ENCODE results near the gene PRKCA.

PRKCA gene

DNA sequence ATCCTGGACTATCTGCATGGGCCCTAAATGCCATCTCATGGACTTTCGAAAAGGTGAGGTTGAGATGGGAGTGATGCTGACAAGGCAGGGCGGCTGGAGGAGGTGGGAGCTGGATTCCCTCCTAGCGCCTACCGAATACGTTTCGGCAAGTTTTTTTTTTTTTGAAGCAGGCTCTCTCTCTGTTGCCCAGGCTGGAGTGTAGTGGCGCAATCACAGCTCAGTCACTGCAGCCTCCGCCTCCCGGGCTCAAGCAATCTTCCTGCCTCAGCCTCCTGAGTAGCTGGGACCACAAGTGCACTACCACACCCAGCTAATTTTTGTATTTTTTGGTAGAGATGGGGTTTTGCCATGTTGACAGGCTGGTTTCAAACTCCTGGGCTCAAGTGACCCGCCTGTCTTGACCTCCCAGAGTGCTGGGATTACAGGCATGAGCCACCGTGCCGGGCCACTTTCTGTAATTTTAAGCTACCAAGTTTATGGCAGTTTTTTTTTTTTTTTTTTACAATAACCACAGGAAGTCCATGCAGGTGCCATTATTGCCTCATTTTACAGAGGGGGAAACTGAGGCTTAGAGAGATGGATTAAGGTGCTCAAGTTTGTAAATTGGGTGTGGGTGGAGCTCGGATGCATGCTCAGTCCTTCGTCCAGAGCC is 246.4 kb downstream of the PRKCA start:
- DNase-seq, result peak; percentile 53

DNA sequence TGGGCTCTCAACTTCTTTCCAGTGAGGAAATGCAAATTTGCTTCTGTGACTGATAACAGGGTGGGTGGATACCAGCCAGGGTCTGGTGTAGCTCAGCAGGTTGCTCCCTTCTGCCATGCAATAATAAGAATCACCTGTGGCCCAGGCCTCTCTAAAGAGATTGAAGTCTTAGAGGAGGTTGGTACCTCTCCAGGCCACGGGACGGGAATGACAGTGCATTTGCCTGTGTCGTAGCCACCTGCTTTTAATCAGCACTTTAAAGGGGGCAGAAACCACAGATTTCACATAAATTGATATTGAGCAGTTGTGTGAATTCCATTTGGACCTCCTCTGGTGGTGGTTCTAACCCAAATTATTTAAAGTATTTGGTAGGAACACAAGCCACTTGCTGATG is 246.9 kb downstream of the PRKCA start:
- DNase-seq, result peak; percentile 97

DNA sequence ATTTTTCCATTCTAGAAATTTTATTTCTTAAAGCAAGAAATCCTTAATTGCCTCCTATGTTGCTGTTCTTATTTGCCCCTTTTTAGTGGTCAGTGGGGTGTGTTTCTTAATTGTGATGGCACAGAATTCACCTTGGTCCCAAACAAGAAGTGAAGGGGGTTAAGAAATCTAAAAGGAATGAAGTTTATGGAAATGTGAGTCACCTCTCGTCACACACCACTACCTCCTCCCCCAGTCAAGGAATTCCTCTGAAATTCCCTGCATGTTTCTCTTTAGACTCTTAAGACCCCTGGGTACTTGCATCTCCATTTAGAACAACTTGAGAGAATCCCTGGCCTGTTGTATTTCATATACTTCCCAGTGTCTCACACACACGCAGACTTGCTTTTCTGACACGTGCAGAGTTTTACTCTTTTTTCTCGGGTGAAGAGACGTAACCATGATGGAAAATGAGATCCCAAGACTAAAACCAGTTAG is 247.4 kb downstream of the PRKCA start:
- DNase-seq, result peak; percentile 98

DNA sequence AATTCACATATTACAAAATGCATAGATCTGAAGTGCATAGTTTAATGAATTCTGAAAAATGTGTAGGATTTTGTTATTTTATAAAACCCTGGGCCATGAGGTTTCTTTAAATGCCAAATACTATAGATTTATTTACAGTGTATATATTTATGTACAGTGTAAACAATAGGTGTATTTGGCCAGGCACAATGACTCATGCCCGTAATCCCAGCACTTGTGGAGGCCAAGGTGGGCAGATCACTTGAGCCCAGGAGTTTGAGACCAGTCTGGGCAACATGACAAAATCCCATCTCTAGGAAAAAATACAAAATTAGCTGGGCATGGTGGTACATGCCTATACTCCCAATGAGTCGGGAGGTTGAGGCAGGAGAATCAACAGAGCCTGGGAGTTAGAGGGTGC is 249.4 kb downstream of the PRKCA start:
- no peak for DNase-seq

DNA sequence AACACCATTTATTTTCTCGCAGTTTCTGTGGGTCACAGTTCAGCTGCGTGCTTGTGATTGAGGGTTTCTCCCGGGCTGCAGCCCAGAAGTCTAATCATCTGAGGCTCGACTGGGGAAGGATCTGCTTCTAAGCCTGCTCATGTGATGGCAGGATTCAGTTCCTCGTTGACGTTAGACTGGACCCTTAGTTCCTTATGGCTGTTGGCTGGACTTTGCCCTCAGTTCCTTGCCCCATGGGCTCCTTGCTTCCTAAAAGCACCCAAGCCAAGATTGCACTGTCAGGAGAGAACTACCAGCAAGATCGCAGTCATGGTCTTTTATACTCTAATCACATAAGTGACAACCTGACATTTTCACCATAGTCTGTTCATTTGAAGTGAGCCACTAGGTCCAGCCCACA is 250.0 kb downstream of the PRKCA start:
- no peak for DNase-seq

DNA sequence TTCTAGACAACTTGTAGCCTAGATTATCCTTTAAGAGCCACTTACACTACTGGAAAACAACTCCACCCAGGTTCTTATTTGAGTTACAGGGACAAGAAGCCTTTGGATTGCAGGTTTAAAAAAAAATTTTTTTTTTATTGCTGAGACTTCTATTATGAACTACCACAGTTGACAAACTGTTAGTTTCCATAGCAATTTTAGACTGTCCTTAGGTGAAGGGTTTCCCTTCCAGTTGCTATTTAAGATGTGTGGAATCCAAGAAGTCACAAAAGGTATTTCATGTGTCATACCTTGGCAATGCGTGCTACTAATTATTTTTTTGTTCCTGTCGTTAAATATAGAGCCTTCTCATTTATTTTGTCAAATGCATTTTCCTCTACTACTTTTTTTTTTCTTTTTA is 253.2 kb downstream of the PRKCA start:
- DNase-seq, result no peak

DNA sequence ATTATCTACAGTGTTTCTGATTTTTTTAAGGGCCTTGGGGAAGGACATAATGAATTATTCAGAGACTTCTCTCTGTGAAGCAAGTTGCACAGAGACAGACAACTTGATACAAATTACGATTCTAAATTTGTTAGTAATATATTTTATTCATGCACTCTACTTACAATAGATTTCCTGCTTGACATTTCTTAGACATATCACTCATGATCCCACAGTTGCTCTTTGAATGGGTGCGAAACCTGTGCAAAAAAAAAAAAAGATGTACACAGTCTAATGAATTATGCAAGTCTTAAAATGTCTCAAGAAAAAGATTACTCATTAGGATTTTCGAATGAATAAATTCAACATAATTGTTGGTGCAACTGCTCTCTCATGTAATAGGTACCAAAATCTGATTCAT is 254.8 kb downstream of the PRKCA start:
- no peak for DNase-seq

DNA sequence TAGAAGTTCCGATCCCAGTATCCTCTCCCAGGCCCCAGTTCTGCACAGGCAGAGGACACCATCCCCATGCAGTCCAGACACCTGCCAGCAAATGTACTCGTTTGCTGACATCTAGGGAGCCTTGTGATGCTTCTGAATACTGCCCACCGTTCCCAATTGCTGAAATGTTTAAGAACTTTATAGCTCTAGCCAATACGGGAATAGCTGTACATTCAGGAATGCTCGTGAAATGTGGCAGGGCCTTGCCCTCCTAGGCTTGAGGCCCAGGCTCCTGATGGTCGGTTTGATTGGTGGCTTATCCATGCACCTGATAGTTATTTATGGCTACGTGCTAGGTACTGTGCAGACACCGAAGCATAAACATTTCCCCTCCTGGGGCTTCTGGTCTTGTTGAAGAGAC is 255.5 kb downstream of the PRKCA start:
- no peak for DNase-seq

DNA sequence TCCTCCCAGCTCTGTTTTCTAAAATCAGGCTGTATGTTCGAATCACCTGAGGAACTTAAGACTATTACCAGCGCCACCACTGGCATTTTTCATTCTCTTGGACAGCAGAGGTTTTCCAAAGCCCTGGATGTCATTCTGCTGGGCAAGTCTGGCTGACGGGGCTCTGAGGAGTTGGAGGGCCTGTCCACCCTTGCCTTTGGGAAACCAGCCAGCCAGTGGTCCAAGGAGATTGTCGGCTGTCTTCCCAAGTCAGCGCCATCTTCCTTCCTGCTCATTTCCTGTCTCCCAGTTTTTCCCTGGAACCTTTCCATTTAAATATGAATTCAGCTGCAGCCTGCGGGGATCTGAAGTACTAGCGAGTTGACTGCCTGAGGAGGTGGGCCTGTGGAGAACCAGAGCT is 258.3 kb downstream of the PRKCA start:
- no peak for DNase-seq

DNA sequence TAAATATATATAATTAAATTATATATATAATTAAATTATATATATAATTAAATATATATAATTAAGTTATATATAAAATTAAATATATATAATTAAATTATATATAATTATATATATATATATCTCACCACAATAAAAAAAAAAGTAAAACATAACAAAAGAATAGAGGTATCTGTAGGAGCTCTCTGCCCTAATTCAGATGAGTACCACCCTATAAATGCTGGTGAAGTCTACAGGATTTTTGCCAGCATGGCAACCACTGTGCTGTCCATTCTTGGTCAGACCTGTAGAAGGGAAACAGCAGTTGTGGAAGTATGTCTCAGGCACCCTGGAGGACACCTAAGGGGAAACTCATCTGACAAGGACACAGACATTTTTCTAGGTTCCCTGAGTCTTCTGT is 259.7 kb downstream of the PRKCA start:
- DNase-seq, result no peak

DNA sequence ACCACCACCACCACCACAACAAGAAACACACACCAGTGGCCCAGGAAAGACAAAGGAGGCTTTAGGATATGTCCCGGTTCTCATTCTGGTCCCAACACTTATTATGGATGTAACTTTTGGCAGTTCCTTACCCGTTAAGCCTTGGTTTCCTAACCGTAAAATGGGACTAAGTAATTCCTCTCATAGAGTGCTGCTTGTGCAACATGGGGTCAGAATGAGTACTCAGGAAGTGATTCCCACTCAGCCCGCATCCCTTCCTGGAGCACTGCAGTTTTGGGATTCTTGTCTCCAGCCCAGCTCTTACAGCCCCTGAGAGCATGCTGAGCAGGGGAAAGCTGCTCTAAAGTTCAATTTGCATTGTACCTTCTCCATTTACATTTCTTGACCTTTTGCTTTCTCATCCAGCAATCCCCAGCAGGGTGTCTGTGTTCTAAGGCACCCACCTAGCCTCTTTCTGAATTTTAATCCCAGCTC is 262.6 kb downstream of the PRKCA start:
- peak; percentile 80 for DNase-seq

DNA sequence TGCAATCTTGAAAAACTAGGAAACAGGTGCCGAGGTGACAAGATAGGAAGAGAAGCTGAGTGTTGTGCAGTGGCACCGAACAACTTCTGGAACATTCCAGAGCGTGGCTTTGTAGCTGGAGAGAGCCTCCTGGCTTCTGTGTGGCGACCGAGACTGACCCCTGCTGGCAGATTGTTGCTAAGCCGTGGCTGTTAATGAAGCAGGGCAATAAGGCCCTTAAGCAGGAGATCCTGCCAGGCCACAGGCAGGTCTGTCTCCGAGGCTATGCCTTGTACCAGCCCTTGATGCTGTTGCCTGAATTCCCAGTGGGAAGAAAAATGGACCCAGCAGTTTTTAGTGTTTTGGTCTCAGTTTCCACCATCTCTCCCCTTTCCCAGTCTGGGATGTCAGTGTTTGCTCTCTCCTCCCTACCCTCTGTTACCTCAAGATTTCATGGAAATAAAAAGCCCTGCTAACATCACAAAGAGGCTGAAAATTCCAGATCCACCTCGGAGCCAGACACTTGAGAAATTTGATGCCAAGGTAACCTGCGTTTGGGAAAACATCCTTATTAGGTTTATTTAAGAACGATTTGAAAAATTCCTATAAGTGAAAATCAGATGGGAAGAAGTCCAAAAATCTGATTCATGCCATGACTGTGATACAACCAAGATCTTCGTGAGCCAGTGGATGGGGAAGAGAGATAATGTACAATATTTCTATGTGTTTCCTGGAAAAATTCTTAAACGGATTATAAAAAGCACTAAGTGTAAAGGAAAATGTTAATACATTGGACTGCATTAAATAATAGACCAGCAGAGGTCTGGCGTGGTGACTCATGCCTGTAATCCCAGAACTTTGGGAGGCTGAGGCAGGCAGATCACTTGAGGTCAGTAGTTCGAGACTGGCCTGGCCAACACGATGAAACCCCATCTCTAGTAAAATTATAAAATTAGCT is 265.1 kb downstream of the PRKCA start:
- DNase-seq, result peak; percentile 87

DNA sequence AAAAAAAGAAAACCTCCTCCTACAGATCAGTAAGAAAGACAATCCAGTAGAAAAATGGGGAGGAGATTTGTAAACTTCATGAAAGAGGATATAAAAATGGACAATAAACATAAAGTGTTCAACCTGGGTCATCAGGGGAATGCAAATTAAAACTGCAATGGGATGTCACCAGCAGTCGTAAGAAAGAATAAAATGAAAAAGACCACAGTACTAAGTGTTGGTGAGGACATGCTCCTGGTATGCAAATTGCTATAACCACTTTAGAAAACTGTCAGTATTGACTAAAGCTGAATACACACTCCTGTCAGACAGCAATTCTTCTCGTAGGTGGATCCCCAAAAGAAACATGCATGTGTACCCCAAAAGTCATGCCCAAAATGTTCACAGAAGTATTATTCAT is 267.2 kb downstream of the PRKCA start:
- no peak for DNase-seq

DNA sequence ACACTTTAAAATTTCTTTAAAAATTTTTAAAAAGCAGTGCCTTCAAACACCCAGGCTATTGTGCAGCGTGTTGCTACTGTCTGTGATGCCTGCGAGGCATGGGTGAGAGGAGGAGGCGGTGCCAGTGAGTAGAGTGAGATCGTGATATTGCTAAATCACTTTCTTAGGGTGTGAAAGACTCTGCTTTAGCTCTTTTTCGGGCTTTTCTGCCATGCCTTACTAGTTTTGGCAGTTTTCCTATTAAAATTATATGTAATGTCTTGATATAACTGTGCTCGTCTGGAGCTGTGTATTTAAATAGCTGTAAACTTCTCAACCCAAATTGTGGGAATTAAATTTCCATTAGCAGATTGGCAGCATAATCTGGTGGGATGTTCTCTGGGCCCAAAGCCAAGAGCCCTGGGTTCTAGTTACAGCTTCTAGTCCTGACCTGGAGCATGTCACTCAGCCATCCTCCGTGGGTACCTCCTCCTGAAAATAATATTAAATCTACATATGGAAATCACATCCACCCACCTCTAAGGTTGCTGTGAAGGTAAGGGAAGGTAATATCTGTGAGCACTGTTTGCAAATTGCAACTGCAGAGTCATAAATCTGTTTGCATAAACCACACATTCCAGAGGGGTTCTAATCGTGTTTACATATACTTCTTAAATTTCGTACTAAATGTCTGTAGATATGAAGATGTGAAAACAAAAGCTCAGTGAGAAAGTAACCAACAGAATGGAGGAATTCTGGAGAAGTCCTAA is 268.2 kb downstream of the PRKCA start:
- DNase-seq, result no peak

DNA sequence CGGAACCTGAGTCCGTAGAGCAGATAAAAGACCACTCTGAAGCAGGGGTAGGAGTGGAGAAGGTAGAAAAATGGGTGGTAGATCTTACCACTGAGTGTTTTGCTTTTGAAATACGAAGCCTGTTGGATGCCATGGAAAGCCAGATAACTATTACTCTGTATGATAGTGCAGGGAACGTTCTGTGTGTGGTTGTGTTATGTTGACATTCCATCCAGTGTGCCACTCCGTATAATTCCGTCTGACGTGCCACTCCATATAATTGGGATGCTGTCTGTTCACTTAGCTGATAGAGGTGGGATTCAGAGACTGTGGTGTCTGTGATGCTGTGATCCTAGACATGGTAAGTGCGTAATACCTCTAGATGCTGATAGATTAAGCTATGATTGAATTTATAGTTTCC is 269.3 kb downstream of the PRKCA start:
- DNase-seq, result no peak

DNA sequence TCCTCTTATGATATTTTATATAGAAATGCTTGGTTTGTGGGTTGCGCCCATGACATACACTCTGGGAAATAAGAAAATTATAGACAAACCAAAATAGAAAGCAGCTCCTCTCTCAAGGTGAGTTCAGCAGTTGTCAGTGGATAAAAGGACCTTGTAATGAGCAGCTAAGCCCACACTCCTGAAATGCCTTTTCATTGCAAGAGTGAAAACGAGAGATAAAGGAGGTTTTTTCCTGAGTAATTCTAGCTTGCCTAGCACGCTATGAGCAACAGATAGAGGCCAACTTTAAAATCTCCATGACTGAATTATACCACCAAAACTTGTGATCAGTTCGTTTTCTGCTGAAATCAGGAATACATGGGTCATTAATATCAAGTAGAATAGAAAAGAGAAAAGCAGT is 270.7 kb downstream of the PRKCA start:
- DNase-seq, result no peak

DNA sequence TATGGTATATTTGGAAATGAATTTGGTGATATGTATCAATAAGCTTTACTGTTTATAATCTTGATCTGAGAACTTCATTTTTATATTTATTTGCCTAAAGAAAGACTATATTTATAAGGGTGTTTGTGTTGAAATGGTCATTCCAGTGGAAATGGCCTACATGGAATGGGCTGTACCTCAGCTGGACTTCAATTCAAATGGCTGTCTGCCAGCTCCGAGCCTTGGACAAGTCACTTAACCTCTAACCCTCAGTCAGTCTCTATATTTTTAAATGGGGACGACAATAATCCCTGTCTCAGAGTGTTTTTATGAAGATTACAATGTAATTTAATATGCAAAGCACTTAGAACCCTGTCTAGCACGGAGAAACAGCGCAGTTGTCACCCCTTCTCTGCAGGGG is 271.7 kb downstream of the PRKCA start:
- no peak for DNase-seq

DNA sequence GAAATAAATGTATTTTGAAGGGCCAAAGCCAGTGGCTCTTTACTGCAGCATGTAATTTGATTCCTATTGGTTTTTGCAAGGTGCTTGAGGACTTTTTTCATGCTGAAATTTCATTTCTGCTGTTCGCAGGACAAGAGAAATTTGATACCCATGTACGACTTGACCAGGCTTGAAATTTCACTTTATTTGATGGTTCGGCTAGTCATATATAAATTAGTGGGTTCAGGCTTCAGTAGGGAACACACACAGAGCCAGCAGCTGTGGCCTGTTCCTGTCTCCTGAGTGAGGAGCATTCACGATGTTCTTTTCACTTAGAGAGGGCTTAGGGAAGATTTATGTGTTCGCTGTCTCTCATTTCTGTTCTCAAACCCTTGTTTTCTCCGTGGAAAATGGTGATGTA is 274.1 kb downstream of the PRKCA start:
- DNase-seq, result no peak

DNA sequence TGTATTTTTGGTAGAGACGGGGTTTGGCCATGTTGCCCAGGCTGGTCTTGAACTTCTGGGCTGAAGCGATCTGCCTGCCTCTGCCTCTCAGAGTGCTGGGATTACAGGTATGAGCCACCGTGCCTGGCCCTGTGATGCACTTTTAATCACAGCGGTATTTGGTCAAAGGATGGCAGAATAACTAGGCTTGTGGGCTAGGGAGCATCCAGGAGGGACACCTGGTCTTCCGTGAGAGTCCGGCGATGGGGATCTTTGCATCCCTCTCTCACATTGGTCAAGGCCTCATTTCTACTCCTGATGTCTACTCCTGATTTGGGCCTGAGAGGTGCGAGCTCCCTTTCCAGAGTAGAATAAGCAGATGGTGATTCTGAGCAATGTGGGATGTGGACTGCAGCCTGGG is 274.6 kb downstream of the PRKCA start:
- DNase-seq, result no peak

DNA sequence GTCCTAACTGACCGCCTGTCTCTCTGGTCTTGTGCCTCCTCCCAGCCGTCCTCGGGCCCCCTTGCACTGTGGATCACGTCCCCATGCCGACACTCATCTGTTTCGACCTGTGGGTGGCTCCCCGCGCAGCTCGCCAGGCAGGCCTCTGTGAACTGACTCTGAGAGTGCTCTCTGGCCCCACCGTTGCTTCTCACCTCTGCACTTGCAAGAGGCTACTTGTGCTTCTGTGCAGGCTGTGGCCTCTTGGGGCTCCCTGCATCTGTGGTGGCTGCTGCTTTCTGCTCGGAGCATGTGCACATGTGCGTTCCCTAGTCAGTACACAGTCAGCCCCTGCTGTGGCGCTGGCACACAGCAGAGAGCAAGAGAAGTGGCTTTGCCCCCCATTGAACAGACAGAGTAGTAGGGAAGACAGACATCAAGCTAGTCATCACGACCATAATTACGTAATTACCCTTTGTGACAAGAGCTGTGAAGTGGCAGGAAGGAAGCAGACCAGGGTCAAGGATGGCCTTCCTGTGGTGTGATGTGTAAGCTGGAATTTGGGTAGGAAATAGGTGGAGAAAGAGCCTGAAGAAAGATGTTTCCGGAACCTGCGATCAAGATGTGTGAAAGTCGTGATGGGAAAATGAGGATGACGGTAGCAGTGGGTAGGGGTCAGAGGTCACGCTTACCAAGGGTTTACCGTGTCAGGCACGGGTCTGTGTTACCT is 276.5 kb downstream of the PRKCA start:
- peak; percentile 25 for DNase-seq

DNA sequence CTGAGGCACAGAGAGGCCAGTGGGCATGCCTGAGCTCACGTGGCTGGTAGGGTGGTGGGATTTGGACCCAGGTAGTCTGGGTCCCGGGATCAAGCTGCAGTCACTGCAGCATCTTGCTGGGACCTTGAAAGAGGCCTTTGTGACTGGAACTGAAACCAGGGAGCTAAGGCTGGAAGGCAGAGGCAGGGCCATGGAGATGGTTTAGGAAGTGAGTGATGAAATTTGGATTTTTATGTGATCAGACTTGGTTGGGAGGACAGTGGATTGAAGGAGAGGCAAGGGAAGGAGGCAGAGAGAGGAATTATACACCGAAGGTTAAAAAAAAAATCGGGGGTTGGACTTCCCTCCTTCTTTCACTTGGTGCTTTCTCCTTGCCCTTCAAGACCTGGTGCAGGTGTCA is 277.1 kb downstream of the PRKCA start:
- peak; percentile 55 for DNase-seq

DNA sequence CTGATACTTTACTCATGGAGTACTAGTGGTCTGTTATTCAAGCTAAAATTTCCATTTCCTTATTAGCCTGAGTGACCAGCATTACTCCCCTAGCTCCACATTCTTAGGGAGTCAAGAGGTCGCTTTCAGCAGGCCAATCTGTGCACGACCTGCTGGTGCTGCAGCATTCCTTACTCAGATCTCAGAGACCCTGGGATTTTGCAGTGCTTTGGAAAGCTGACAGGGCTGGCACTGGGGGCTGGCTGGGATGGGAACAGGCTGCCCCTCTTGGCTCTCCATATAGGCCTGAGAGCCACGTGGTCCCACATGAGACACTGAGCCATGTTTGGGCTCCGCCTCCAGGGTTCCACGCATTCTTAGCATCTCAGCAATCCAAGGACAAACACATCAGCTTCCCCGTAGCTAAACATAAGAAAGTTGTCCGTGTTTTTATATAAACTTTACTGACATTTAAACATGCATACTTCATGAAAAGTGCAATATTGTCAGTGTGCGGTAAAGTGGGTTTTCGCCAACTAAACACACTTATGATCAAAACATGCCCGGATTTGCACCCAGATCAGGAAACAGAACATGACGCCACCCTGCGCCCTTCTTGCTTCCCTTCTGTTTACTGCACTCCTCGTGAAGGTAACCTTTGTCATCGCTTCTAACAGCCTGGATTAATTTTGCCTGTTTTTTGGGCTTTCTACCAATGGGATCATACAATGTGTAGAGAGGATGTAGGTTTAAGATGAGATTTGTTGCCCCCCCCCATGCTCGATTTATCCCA is 278.0 kb downstream of the PRKCA start:
- peak; percentile 67 for DNase-seq

Data from fibroblast of skin of scalp (primary cell).